ENCODE results near the gene CD82. TPM values are rescaled to one million over a fixed set of nuclear protein-coding genes. Genes with fewer than 3 reads are reported as not detected.

The CD82 gene
- total and polyA plus RNA-seq, 8 donors = 26.5 to 64.6 (median 32.5) TPM

DNA sequence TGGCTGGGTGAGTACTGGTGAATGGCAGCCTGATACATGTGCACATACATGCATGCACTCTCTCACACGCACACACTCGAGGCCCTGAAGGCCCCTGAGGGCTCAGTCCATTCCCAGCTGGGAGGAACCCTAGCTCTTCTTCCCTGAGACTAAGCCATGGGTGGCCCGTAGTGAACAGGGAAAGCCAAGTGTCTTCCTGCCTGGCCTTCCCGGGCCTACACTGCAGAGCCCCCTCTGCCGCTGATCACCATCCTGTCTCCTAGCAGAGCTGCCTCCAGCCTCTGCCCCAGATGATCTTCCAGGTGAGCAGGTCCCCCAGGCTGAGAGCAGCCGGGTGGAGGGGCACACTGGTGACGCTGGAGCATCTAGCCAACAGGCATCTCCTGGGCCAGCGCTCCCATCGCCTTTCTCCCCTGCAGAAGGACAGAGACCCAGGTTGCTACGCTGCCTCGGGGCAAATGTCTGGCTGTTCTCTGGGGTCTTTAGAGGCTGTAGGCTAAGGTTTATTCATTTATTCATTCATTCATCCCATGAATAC lies 57.3 kb downstream of the CD82 start:
- H3K27ac ChIP-seq = no peak overlapping the region
- no peaks in the 10 kb centered on the region for H3K27me3 ChIP-seq
- H3K9me3 ChIP-seq = no peaks in the 10 kb centered on the region
- ATAC-seq = no peak
- no peaks in the 10 kb centered on the region for H3K36me3 ChIP-seq
- no peak for TF ChIP-seq CTCF (IDR thresholded peaks at IDR 0.05)
- no peak overlapping the region for H3K4me3 ChIP-seq
- peak in 3 of 6 donors; percentile 2 to 57 (median 8) for DNase-seq
- H3K4me1 ChIP-seq = peaks cover 0 to 4% (median 0%) of the 10 kb centered on the region in 3 donors
- intact Hi-C loops (cut with DNase I) = loop anchor here in 2 of 3 donors (5.0 to 10.0 kb wide), 2 partner anchors 290 to 292 kb away; no protein-coding TSS in a partner anchor
- 88 to 90% methylated on average over 11 of the region's 11 CpGs for WGBS, 2 donors
- no peak for FAIRE-seq

- peak in 1 of 6 donors; percentile 26 for DNase-seq
- no peaks in the 10 kb centered on the region for H3K27me3 ChIP-seq
- no peak for FAIRE-seq
- no peak for ATAC-seq
- WGBS, 2 donors = 76 to 80% methylated on average over 10 of the region's 10 CpGs
- H3K36me3 ChIP-seq = no peaks in the 10 kb centered on the region
- peaks cover 0 to 9% (median 0%) of the 10 kb centered on the region in 3 donors for H3K4me1 ChIP-seq
- H3K4me3 ChIP-seq = no peak overlapping the region
- no peak overlapping the region for H3K27ac ChIP-seq
- intact Hi-C loops (cut with DNase I) = loop anchor here in 2 of 3 donors (5.0 to 10.0 kb wide), 2 partner anchors 289 to 291 kb away; no protein-coding TSS in a partner anchor
- H3K9me3 ChIP-seq = no peaks in the 10 kb centered on the region
- no peak for TF ChIP-seq CTCF (IDR thresholded peaks at IDR 0.05)
Measured at GRCh38 chr11:44623341-44623730, 57.9 kb downstream of the CD82 start.

- H3K27ac ChIP-seq = no peak overlapping the region
- no peaks in the 10 kb centered on the region for H3K27me3 ChIP-seq
- intact Hi-C loops (cut with DNase I) = loop anchor here in 2 of 3 donors (5.0 to 10.0 kb wide), 2 partner anchors 288 to 291 kb away; no protein-coding TSS in a partner anchor
- H3K36me3 ChIP-seq = no peaks in the 10 kb centered on the region
- DNase-seq = peak in 3 of 6 donors; percentile 6 to 45 (median 14)
- ATAC-seq = no peak
- FAIRE-seq = no peak
- TF ChIP-seq CTCF (IDR thresholded peaks at IDR 0.05) = no peak
- no peak overlapping the region for H3K4me3 ChIP-seq
- 65 to 75% methylated on average over 8 of the region's 8 CpGs for WGBS, 2 donors
- H3K4me1 ChIP-seq = peaks cover 0 to 9% (median 0%) of the 10 kb centered on the region in 3 donors
- no peaks in the 10 kb centered on the region for H3K9me3 ChIP-seq
Measured at GRCh38 chr11:44623731-44624491, 58.4 kb downstream of the CD82 start.

- peaks cover 0 to 9% (median 0%) of the 10 kb centered on the region in 3 donors for H3K4me1 ChIP-seq
- H3K27me3 ChIP-seq = no peaks in the 10 kb centered on the region
- ATAC-seq = no peak
- H3K27ac ChIP-seq = no peak overlapping the region
- no peaks in the 10 kb centered on the region for H3K9me3 ChIP-seq
- H3K4me3 ChIP-seq = no peak overlapping the region
- DNase-seq = peak in 3 of 6 donors; percentile 2 to 23 (median 6)
- TF ChIP-seq CTCF (IDR thresholded peaks at IDR 0.05) = no peak
- WGBS, 2 donors = 86 to 95% methylated on average over 4 of the region's 4 CpGs
- intact Hi-C loops (cut with DNase I) = loop anchor here in 2 of 3 donors (5.0 to 10.0 kb wide), 2 partner anchors 288 to 290 kb away; no protein-coding TSS in a partner anchor
- no peaks in the 10 kb centered on the region for H3K36me3 ChIP-seq
- FAIRE-seq = no peak
Measured at GRCh38 chr11:44624761-44625221, 59.3 kb downstream of the CD82 start.
